ENCODE data around the gene YKT6.

YKT6 gene

GRCh38 chr7:44219371-44220045 lies 18.7 kb downstream of the YKT6 start:
- DNase-seq: no peak

- no peak for DNase-seq
Observed at GRCh38 chr7:44220046-44220357, 19.2 kb downstream of the YKT6 start.

- no peak for DNase-seq
Observed at GRCh38 chr7:44220358-44221112, 19.8 kb downstream of the YKT6 start.

- DNase-seq: no peak
Observed at GRCh38 chr7:44221231-44221791, 20.5 kb downstream of the YKT6 start.

- DNase-seq: no peak
Observed at GRCh38 chr7:44222074-44222473, 21.3 kb downstream of the YKT6 start.

GRCh38 chr7:44222776-44223261 lies 22.0 kb downstream of the YKT6 start:
- no peak for DNase-seq

- DNase-seq: no peak
Observed at GRCh38 chr7:44223362-44224079, 22.7 kb downstream of the YKT6 start.

GRCh38 chr7:44224080-44224973 lies 23.5 kb downstream of the YKT6 start:
- no peak for DNase-seq

GRCh38 chr7:44224974-44225565 lies 24.3 kb downstream of the YKT6 start:
- no peak for DNase-seq

- peak; percentile 60 for DNase-seq
Observed at GRCh38 chr7:44225566-44226395, 25.0 kb downstream of the YKT6 start.

GRCh38 chr7:44226396-44226753 lies 25.6 kb downstream of the YKT6 start:
- no peak for DNase-seq

- no peak for DNase-seq
Observed at GRCh38 chr7:44227911-44228310, 27.1 kb downstream of the YKT6 start.

- DNase-seq: no peak
Observed at GRCh38 chr7:44228571-44229350, 28.0 kb downstream of the YKT6 start.

- no peak for DNase-seq
Observed at GRCh38 chr7:44229546-44230105, 28.8 kb downstream of the YKT6 start.

- no peak for DNase-seq
Observed at GRCh38 chr7:44230286-44230685, 29.5 kb downstream of the YKT6 start.

GRCh38 chr7:44231088-44231487 lies 30.3 kb downstream of the YKT6 start:
- DNase-seq: no peak

- no peak for DNase-seq
Observed at GRCh38 chr7:44232396-44232795, 31.6 kb downstream of the YKT6 start.

GRCh38 chr7:44232901-44233715 lies 32.3 kb downstream of the YKT6 start:
- no peak for DNase-seq

- no peak for DNase-seq
Observed at GRCh38 chr7:44235066-44235465, 34.3 kb downstream of the YKT6 start.

Data from right hindlimb (tissue), 1 donor.